ENCODE measurements around the gene C21orf58.
A peak's percentile ranks its signal among the peaks of the same experiment; 100 is the strongest.

Gene C21orf58

GRCh38 chr21:46352913-46353312, 29.2 kb upstream of the C21orf58 start:
- no peak for DNase-seq

- DNase-seq = no peak
Observed at GRCh38 chr21:46352164-46352515, 28.5 kb upstream of the C21orf58 start.

GRCh38 chr21:46351476-46352163, 27.9 kb upstream of the C21orf58 start:
- no peak for DNase-seq

- DNase-seq = no peak
Observed at GRCh38 chr21:46350981-46351380, 27.3 kb upstream of the C21orf58 start.

GRCh38 chr21:46350571-46350970, 26.9 kb upstream of the C21orf58 start:
- no peak for DNase-seq

- DNase-seq = no peak
Observed at GRCh38 chr21:46349134-46349760, 25.6 kb upstream of the C21orf58 start.

GRCh38 chr21:46347791-46348381, 24.2 kb upstream of the C21orf58 start:
- DNase-seq = no peak

GRCh38 chr21:46347203-46347550, 23.5 kb upstream of the C21orf58 start:
- DNase-seq = no peak

GRCh38 chr21:46346296-46347202, 22.9 kb upstream of the C21orf58 start:
- no peak for DNase-seq

GRCh38 chr21:46345861-46346260, 22.2 kb upstream of the C21orf58 start:
- DNase-seq = no peak

GRCh38 chr21:46344219-46344915, 20.7 kb upstream of the C21orf58 start:
- no peak for DNase-seq

- DNase-seq = no peak
Observed at GRCh38 chr21:46340998-46341397, 17.3 kb upstream of the C21orf58 start.

GRCh38 chr21:46336603-46337002, 12.9 kb upstream of the C21orf58 start:
- DNase-seq = no peak

GRCh38 chr21:46334351-46335140, 10.9 kb upstream of the C21orf58 start:
- DNase-seq = no peak

- no peak for DNase-seq
Observed at GRCh38 chr21:46329796-46330195, 6.1 kb upstream of the C21orf58 start.

GRCh38 chr21:46328151-46328550, 4.5 kb upstream of the C21orf58 start:
- no peak for DNase-seq

- no peak for DNase-seq
Observed at GRCh38 chr21:46327711-46328110, 4.0 kb upstream of the C21orf58 start.

GRCh38 chr21:46326110-46326703, 2.5 kb upstream of the C21orf58 start:
- DNase-seq = no peak

GRCh38 chr21:46325073-46325912, 1.6 kb upstream of the C21orf58 start:
- peak; percentile 27 for DNase-seq

GRCh38 chr21:46324390-46325072, 861 bp upstream of the C21orf58 start:
- peak; percentile 90 for DNase-seq

Data from stimulated activated CD4-positive, alpha-beta T cell treated with anti-CD3 and anti-CD28 coated beads, Interleukin-12 subunit alpha, Interleukin-12 subunit beta, amount 100 ng/mL, for 4 hours (primary cell).